ENCODE data around the gene GRID2. TPM values are rescaled to one million over a fixed set of nuclear protein-coding genes. Genes with fewer than 3 reads are reported as not detected.
"Not testable (repeated sequence)": the region's sequence is repeated elsewhere in the genome, so short reads cannot be mapped to it uniquely, and the experiment has no call there.

GRID2 gene
- polyA plus RNA-seq, 1 experiment = not detected

DNA sequence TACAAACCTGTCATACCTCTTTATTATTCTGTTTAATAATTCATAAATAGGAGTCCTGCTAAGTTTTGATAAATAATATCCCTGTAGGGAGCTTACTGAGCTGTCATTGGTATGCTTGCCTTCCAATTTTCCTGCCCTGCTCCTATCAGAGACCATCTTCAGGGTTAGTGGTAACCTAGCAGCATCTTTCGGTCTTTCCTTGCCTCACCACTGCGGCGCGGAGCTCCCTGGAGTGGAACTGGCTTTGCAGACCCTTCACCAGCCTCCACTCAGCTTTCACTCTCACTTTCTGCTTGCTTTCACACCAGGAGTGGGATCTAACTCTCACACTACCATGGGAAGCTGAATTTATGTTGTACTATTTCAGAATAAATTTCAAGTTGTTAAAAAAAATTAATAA is 1043.1 kb downstream of the GRID2 start:
- CTCF ChIA-PET = no interaction called here
- no peak for DNase-seq (ENCODE audit: low read depth)
- TF ChIP-seq CTCF (IDR thresholded peaks at IDR 0.05; ENCODE audit: insufficient read depth, low read depth, low read length) = no peak
- Histone ChIP-seq H3K36me3 (ENCODE audit: control insufficient read depth, insufficient read depth, low read length) (no peaks in the 10 kb centered on the region), H3K4me3 (ENCODE audit: low read depth, low read length) (no peak overlapping the region), H3K27me3 (ENCODE audit: control insufficient read depth, insufficient read depth, low read length) (no peaks in the 10 kb centered on the region)
- POLR2A ChIA-PET = no interaction called here

- ChIA-PET POLR2A (no interaction called here), CTCF (interaction anchor here (0.6 kb wide), 1 partner anchor 650 kb away, joined by 3 read pairs; no protein-coding TSS in a partner anchor)
- Histone ChIP-seq H3K36me3 (ENCODE audit: control insufficient read depth, insufficient read depth, low read length) (no peaks in the 10 kb centered on the region), H3K4me3 (ENCODE audit: low read depth, low read length) (no peak overlapping the region), H3K27me3 (ENCODE audit: control insufficient read depth, insufficient read depth, low read length) (no peaks in the 10 kb centered on the region)
- no peak for TF ChIP-seq CTCF (IDR thresholded peaks at IDR 0.05; ENCODE audit: insufficient read depth, low read depth, low read length)
- no peak for DNase-seq (ENCODE audit: low read depth)
These were observed 1045.1 kb downstream of the GRID2 start for GRCh38 chr4:93348896-93349295.

DNA sequence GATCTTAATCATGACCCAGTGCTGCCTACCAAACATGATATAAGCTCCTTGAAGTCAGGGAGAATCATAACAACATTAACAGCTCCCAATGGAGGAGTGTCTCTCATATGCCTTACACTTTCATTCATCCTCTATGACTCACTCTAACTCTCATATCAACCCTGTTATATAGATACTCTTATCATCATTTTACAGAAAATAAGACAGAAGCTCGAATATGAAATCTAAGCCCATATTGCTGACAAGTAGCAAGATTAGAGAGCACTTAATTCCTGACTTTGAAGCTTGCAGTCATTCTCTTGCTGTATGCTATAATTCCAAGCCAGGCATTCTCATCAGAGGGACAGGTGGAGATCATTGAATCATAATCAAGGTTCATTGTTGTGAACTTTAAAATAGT is 1048.1 kb downstream of the GRID2 start:
- ChIA-PET POLR2A (no interaction called here), CTCF (no interaction called here)
- DNase-seq (ENCODE audit: low read depth) = no peak
- Histone ChIP-seq H3K4me3 (ENCODE audit: low read depth, low read length) (no peak overlapping the region), H3K36me3 (ENCODE audit: control insufficient read depth, insufficient read depth, low read length) (no peaks in the 10 kb centered on the region), H3K27me3 (ENCODE audit: control insufficient read depth, insufficient read depth, low read length) (no peaks in the 10 kb centered on the region)
- no peak for TF ChIP-seq CTCF (IDR thresholded peaks at IDR 0.05; ENCODE audit: insufficient read depth, low read depth, low read length)

- Histone ChIP-seq H3K4me3 (ENCODE audit: low read depth, low read length) (no peak overlapping the region), H3K27me3 (ENCODE audit: control insufficient read depth, insufficient read depth, low read length) (no peaks in the 10 kb centered on the region), H3K36me3 (ENCODE audit: control insufficient read depth, insufficient read depth, low read length) (no peaks in the 10 kb centered on the region)
- DNase-seq (ENCODE audit: low read depth) = no peak
- ChIA-PET POLR2A (no interaction called here), CTCF (no interaction called here)
- TF ChIP-seq CTCF (IDR thresholded peaks at IDR 0.05; ENCODE audit: insufficient read depth, low read depth, low read length) = no peak
These were observed 1051.6 kb downstream of the GRID2 start for GRCh38 chr4:93355411-93355810.

- no peak for TF ChIP-seq CTCF (IDR thresholded peaks at IDR 0.05; ENCODE audit: insufficient read depth, low read depth, low read length)
- CTCF ChIA-PET = no interaction called here
- no peak for DNase-seq (ENCODE audit: low read depth)
These were observed 1055.8 kb downstream of the GRID2 start for GRCh38 chr4:93359586-93359985.

DNA sequence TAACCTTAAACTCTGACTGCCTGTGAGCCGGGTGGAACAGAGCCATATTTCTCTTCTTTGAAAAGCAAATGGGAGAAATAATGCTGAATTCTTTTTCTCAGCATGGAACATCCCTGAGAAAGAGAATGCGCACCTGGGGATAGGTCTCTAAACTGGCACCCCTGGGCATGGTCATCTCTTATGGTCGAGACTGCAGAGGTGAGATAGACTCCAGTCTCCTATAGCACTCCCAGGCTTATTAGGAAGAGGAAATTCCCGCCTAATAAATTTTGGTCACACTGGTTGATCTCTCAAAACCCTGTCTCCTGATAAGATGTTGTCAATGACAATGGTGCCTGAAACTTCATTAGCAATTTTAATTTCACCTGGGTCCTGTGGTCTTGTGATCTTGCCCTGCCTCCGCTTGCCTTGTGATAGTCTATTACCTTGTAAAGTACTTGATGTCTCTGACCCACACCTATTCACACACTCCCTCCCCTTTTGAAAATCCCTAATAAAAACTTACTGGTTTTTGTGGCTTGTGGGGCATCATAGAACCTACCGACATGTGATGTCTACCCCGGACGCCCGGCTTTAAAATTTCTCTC is 1062.5 kb downstream of the GRID2 start:
- H3K27me3 ChIP-seq (ENCODE audit: control insufficient read depth, insufficient read depth, low read length); CTCF ChIA-PET; DNase-seq (ENCODE audit: low read depth); POLR2A ChIA-PET; H3K36me3 ChIP-seq (ENCODE audit: control insufficient read depth, insufficient read depth, low read length); H3K4me3 ChIP-seq (ENCODE audit: low read depth, low read length): not testable (repeated sequence)

More at GRCh38 chr4:93359586-93359985, 1055.8 kb downstream of the GRID2 start:
- H3K27me3 ChIP-seq (ENCODE audit: control insufficient read depth, insufficient read depth, low read length) = no peaks in the 10 kb centered on the region
- no peak overlapping the region for H3K4me3 ChIP-seq (ENCODE audit: low read depth, low read length)
- H3K36me3 ChIP-seq (ENCODE audit: control insufficient read depth, insufficient read depth, low read length) = no peaks in the 10 kb centered on the region
- POLR2A ChIA-PET = no interaction called here

All from BJ (cell line).